HCT116 (cell line): Measurements from ENCODE around the gene RPLP1. TPM values are rescaled to one million over a fixed set of nuclear protein-coding genes. Genes with fewer than 3 reads are reported as not detected.

Experiments used
- ATAC-seq: fragments of 200-7000 bp; cut with Tn5 transposase; 2 replicates; pipeline ENCODE4 v1.9.1; 2020; ENCODE audit warnings: mild to moderate bottlenecking, moderate library complexity
- BruUV-seq: library from RNA; stranded (reverse); fragments of 400-500 nt; replicated peaks from 2 replicates; lab custom pipeline; 2021; lab: Mats Ljungman, UMichigan
- CTCF ChIA-PET: fragments of 300-600 bp; sonication (Branson Sonifier 250); formaldehyde crosslinking; loops from one replicate; lab custom pipeline; 2021; ENCODE audit warnings: antibody characterized with exemption; lab: Charles Lee
- POLR2A ChIA-PET: fragments of 300-600, 350-600 bp; sonication (Branson Sonifier 250); formaldehyde crosslinking; loops from one replicate; lab custom pipeline; 2021; ENCODE audit warnings: antibody characterized with exemption; lab: Charles Lee
- RAD21 ChIA-PET, 2 experiments: fragments of 300-600 bp; sonication (Branson Sonifier 250); formaldehyde crosslinking; loops; one replicate each; lab custom pipeline; 2023; ENCODE audit warnings: low total read pairs in 2 of 2; ENCODE audit not compliant: uncharacterized antibody in 2 of 2, unreplicated experiment in 2 of 2, low non-redundant PET in 1 of 2; lab: Charles Lee
- DNase-seq: peaks from one replicate; pipeline ENCODE4 v3.0.0-alpha.2; 2010; ENCODE audit warnings: low read depth, low spot score
- H2AFZ ChIP-seq: fragments of 200-600 bp; shearing (Covaris generic), sonication (generic); 2 replicates; pipeline ENCODE4 v1.6.1; 2017; ENCODE audit warnings: low read depth, mixed run types, mixed read lengths, antibody characterized with exemption, low read length; ENCODE audit not compliant: poor library complexity, severe bottlenecking
- H3K27ac ChIP-seq: 2 replicates; pipeline ENCODE4 v1.5.1; 2012; ENCODE audit warnings: low read depth, low read length
- H3K27me3 ChIP-seq: fragments of 200-600 bp; sonication (generic); 2 replicates; pipeline ENCODE4 v1.6.1; 2016; ENCODE audit warnings: mixed run types, low read length, mixed read lengths; ENCODE audit not compliant: insufficient read depth
- H3K36me3 ChIP-seq, 2 experiments: fragments of 200-500 bp in 1 of 2; fragments of 200-600 bp in 1 of 2; sonication (Bioruptor generic) in 1 of 2; sonication (generic) in 1 of 2; 2 replicates each; pipeline versions ENCODE4 v1.5.1 to v1.6.1; 2014 to 2016; ENCODE audit warnings: low read length in 2 of 2, inconsistent platforms in 1 of 2, mixed read lengths in 1 of 2, mixed run types in 1 of 2; ENCODE audit not compliant: insufficient read depth in 2 of 2, control insufficient read depth in 1 of 2
- H3K4me1 ChIP-seq, 2 experiments: fragments of 200-600 bp in 1 of 2; sonication (generic) in 1 of 2; 2 replicates each; pipeline versions ENCODE4 v1.5.1 to v1.6.1; 2012 to 2017; ENCODE audit warnings: low read length in 2 of 2, inconsistent platforms in 1 of 2, mild to moderate bottlenecking in 1 of 2, mixed read lengths in 1 of 2, mixed run types in 1 of 2, moderate library complexity in 1 of 2; ENCODE audit not compliant: insufficient read depth in 2 of 2, control insufficient read depth in 1 of 2
- H3K4me2 ChIP-seq: fragments of 200-600 bp; sonication (generic); 2 replicates; pipeline ENCODE4 v1.6.1; 2017; ENCODE audit warnings: mixed run types, low read length, mixed read lengths
- H3K4me3 ChIP-seq, 2 experiments: fragments of 200-600 bp in 1 of 2; sonication (generic) in 1 of 2; replicated peaks in 1 of 2; 2 replicates each; pipeline ENCODE4 v1.5.1; 2011 to 2016; ENCODE audit warnings: low read length in 2 of 2, control low read depth in 1 of 2, low read depth in 1 of 2, mild to moderate bottlenecking in 1 of 2, mixed read lengths in 1 of 2, mixed run types in 1 of 2
- H3K79me2 ChIP-seq: fragments of 200-600 bp; sonication (generic); 2 replicates; pipeline ENCODE4 v1.6.1; 2017; ENCODE audit warnings: mild to moderate bottlenecking, mixed run types, low read length, moderate library complexity, mixed read lengths; ENCODE audit not compliant: insufficient read depth
- H3K9ac ChIP-seq: fragments of 200-600 bp; sonication (generic); 2 replicates; pipeline ENCODE4 v1.6.1; 2016; ENCODE audit warnings: low read length, mixed read lengths
- H3K9me2 ChIP-seq: fragments of 200-600 bp; sonication (generic), shearing (Covaris generic); 2 replicates; pipeline ENCODE4 v1.6.1; 2017; ENCODE audit warnings: mixed run types, mild to moderate bottlenecking, moderate library complexity; ENCODE audit not compliant: insufficient read depth
- H3K9me3 ChIP-seq, 2 experiments: fragments of 200-500 bp in 1 of 2; fragments of 200-600 bp in 1 of 2; sonication (Bioruptor generic) in 1 of 2; sonication (generic) in 1 of 2; 2 replicates each; pipeline ENCODE4 v1.6.1; 2014 to 2017; ENCODE audit warnings: low read length in 2 of 2, mixed read lengths in 2 of 2, inconsistent platforms in 1 of 2, low read depth in 1 of 2, mild to moderate bottlenecking in 1 of 2, mixed run types in 1 of 2, moderate library complexity in 1 of 2; ENCODE audit not compliant: control insufficient read depth in 1 of 2, insufficient read depth in 1 of 2
- H4K20me1 ChIP-seq: fragments of 200-600 bp; sonication (generic), shearing (Covaris generic); 2 replicates; pipeline ENCODE4 v1.6.1; 2017; ENCODE audit warnings: mixed run types, mild to moderate bottlenecking, moderate library complexity; ENCODE audit not compliant: insufficient read depth
- ATF3 ChIP-seq: IDR thresholded peaks from 2 replicates; pipeline ENCODE4 v1.6.1; 2012
- CTCF ChIP-seq, 3 experiments: fragments of 200-600 bp in 1 of 3; sonication (generic) in 1 of 3; IDR thresholded peaks in 2 of 3; conservative IDR thresholded peaks in 1 of 3; 2 replicates each; pipeline ENCODE4 v1.5.1; 2012 to 2017; ENCODE audit warnings: low read depth in 2 of 3, low read length in 2 of 3, antibody characterized with exemption in 1 of 3, borderline replicate concordance in 1 of 3, control low read depth in 1 of 3, mild to moderate bottlenecking in 1 of 3, mixed read lengths in 1 of 3, mixed run types in 1 of 3, moderate library complexity in 1 of 3; ENCODE audit not compliant: insufficient read depth in 1 of 3
- EGR1 ChIP-seq: IDR thresholded peaks from 2 replicates; pipeline ENCODE4 v1.6.1; 2012; ENCODE audit warnings: low read depth
- ELF1 ChIP-seq: IDR thresholded peaks from 2 replicates; pipeline ENCODE4 v1.6.1; 2012; ENCODE audit warnings: low read depth, borderline replicate concordance
- FOSL1 ChIP-seq: IDR thresholded peaks from 2 replicates; pipeline ENCODE4 v1.6.1; 2012; ENCODE audit warnings: low read depth
- JUND ChIP-seq: IDR thresholded peaks from 2 replicates; pipeline ENCODE4 v1.6.1; 2012
- MAX ChIP-seq: IDR thresholded peaks from 2 replicates; pipeline ENCODE4 v1.6.1; 2012
- RAD21 ChIP-seq: IDR thresholded peaks from 2 replicates; pipeline ENCODE4 v1.6.1; 2012; ENCODE audit warnings: low read depth, mild to moderate bottlenecking
- REST ChIP-seq: IDR thresholded peaks from 2 replicates; pipeline ENCODE4 v1.6.1; 2012; ENCODE audit warnings: low read depth
- SIN3A ChIP-seq: IDR thresholded peaks from 2 replicates; pipeline ENCODE4 v1.6.1; 2012; ENCODE audit warnings: low read depth
- ZNF274 ChIP-seq: fragments of 200-500 bp; sonication (Bioruptor generic); IDR thresholded peaks from 2 replicates; pipeline ENCODE4 v1.6.1; 2014; ENCODE audit warnings: mild to moderate bottlenecking, low read depth, low read length, inconsistent platforms
- intact Hi-C: fragments of 100-400 bp; cut with micrococcal nuclease; formaldehyde crosslinking; loops from 2 replicates; pipeline ENCODE4 v1.10.0; 2022
- total RNA-seq: library from RNA; stranded (reverse); gene quantifications from one replicate; pipeline ENCODE4 v1.2.1, GENCODE V29; 2021; ENCODE audit not compliant: unreplicated experiment

The RPLP1 gene
- total RNA-seq, 1 experiment from 2014 or later, result 3,138 TPM

GRCh38 chr15:69501456-69501855 lies 48.8 kb downstream of the RPLP1 start:
- Histone ChIP-seq H3K4me3 (no peak overlapping the region), H3K36me3 (no peaks in the 10 kb centered on the region), H3K27me3 (no peaks in the 10 kb centered on the region), H4K20me1 (no peaks in the 10 kb centered on the region), H3K9me3 (no peaks in the 10 kb centered on the region), H3K9ac (no peak overlapping the region), H3K4me2 (no peak overlapping the region), H3K9me2 (no peaks in the 10 kb centered on the region), H3K27ac (no peak overlapping the region), H3K79me2 (no peaks in the 10 kb centered on the region), H2AFZ (no peak overlapping the region), H3K4me1 (no peaks in the 10 kb centered on the region)
- DNase-seq, result no peak
- no peak for ATAC-seq
- RAD21 ChIA-PET, result no interaction called here
- CTCF ChIA-PET, result no interaction called here
- no TSS peak for BruUV-seq
- no peak for TF ChIP-seq JUND
- no peak for TF ChIP-seq ELF1
- no peak for TF ChIP-seq ATF3
- no peak for TF ChIP-seq SIN3A
- TF ChIP-seq FOSL1, result no peak
- no peak for TF ChIP-seq CTCF (IDR thresholded peaks at IDR 0.05 in 2 of 3, conservative IDR thresholded peaks at IDR 0.05 in 1 of 3; ENCODE audit: borderline replicate concordance in 1 of 3, insufficient read depth in 1 of 3, low read depth in 2 of 3, low read length in 2 of 3)
- TF ChIP-seq REST, result no peak
- no peak for TF ChIP-seq EGR1
- no peak for TF ChIP-seq ZNF274
- no peak for TF ChIP-seq RAD21
- no peak for TF ChIP-seq MAX
- POLR2A ChIA-PET, result no interaction called here
- intact Hi-C loops, result no loop called here
